GM21381 (cell line): ENCODE measurements around the gene SRCIN1.
"Not testable (repeated sequence)": the region's sequence is repeated elsewhere in the genome, so short reads cannot be mapped to it uniquely, and the experiment has no call there.

Source experiments
- ATAC-seq: cut with Tn5 transposase; IDR thresholded peaks from one replicate; pipeline ENCODE4 v1.9.1; 2021; ENCODE audit warnings: mild to moderate bottlenecking, moderate library complexity; ENCODE audit not compliant: unreplicated experiment

Gene SRCIN1

GRCh38 chr17:38485681-38486298 is 120.0 kb downstream of the SRCIN1 start:
- ATAC-seq, result peak; percentile 86

- ATAC-seq, result no peak
Observed at GRCh38 chr17:38485146-38485468, 120.6 kb downstream of the SRCIN1 start.

- not testable (repeated sequence) for ATAC-seq
Observed at GRCh38 chr17:38484242-38485145, 121.3 kb downstream of the SRCIN1 start.

GRCh38 chr17:38482700-38483043 is 123.1 kb downstream of the SRCIN1 start:
- not testable (repeated sequence) for ATAC-seq

GRCh38 chr17:38482039-38482699 is 123.6 kb downstream of the SRCIN1 start:
- ATAC-seq, result not testable (repeated sequence)
